Stimulated activated CD8-positive, alpha-beta memory T cell treated with anti-CD3 and anti-CD28 coated beads, Interleukin-2, amount 100 ng/mL, for 1 hour (primary cell): ENCODE data around the gene LTK.

Experiments used
- DNase-seq, 2 donors: peaks; one replicate each; pipeline ENCODE4 v3.0.0-alpha.2; 2020; ENCODE audit warnings: low read depth in 2 of 2

LTK gene

GRCh38 chr15:41530363-41530956 lies 16.8 kb upstream of the LTK start:
- DNase-seq = no peak

- DNase-seq = no peak
These were observed 9.5 kb upstream of the LTK start for GRCh38 chr15:41523097-41523496.

GRCh38 chr15:41521614-41522013 lies 8.0 kb upstream of the LTK start:
- DNase-seq = no peak

- DNase-seq = no peak
These were observed 7.0 kb upstream of the LTK start for GRCh38 chr15:41520636-41521035.

- no peak for DNase-seq
These were observed 4.3 kb upstream of the LTK start for GRCh38 chr15:41517895-41518449.

- no peak for DNase-seq
These were observed 604 bp downstream of the LTK start for GRCh38 chr15:41512940-41513505.

GRCh38 chr15:41512512-41512939 lies 1.1 kb downstream of the LTK start:
- no peak for DNase-seq

- no peak for DNase-seq
These were observed 1.7 kb downstream of the LTK start for GRCh38 chr15:41511899-41512369.

- DNase-seq = no peak
These were observed 2.2 kb downstream of the LTK start for GRCh38 chr15:41511331-41511898.

- no peak for DNase-seq
These were observed 2.9 kb downstream of the LTK start for GRCh38 chr15:41510728-41511127.

- DNase-seq = no peak
These were observed 5.8 kb downstream of the LTK start for GRCh38 chr15:41507820-41508290.

GRCh38 chr15:41506796-41507341 lies 6.8 kb downstream of the LTK start:
- DNase-seq = no peak

- no peak for DNase-seq
These were observed 7.9 kb downstream of the LTK start for GRCh38 chr15:41505776-41506175.

GRCh38 chr15:41504751-41505492 lies 8.7 kb downstream of the LTK start:
- no peak for DNase-seq

GRCh38 chr15:41503669-41504010 lies 10.0 kb downstream of the LTK start:
- DNase-seq = no peak

- DNase-seq = no peak
These were observed 10.6 kb downstream of the LTK start for GRCh38 chr15:41502795-41503668.

- DNase-seq = no peak
These were observed 11.5 kb downstream of the LTK start for GRCh38 chr15:41501931-41502794.

GRCh38 chr15:41501191-41501917 lies 12.3 kb downstream of the LTK start:
- DNase-seq = no peak

GRCh38 chr15:41499109-41499851 lies 14.3 kb downstream of the LTK start:
- no peak for DNase-seq
